ENCODE measurements around the gene NCOA7. TPM values are rescaled to one million over a fixed set of nuclear protein-coding genes. Genes with fewer than 3 reads are reported as not detected.

Gene NCOA7
- polyA plus RNA-seq, 1 of the 3 experiments (the other 2 are of a cell fraction): 16.3 TPM

DNA sequence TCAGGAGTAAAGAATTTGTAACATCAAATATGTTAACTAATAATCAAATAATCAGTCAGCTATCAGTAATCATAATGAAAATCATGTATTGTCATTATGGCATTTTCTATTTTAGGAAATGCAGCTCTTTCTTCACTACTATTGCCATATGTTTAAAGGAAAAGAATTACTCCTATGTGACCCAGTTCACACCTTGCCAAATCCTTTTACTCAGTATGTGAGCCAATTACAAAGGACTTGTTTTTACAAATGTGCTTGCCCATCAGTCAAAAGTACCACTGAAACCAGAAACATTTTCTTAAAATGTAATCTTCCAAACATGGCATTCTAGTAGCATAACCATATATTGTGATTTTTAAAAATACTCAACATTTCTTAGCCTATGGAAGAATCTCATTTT, 63.6 kb downstream of the NCOA7 start:
- H3K79me2 ChIP-seq (ENCODE audit: insufficient read depth): peaks cover 6% of the 10 kb centered on the region
- no peaks in the 10 kb centered on the region; a peak in 2 of 4 replicates for H3K4me1 ChIP-seq (ENCODE audit: control insufficient read depth in 1 of 2, insufficient read depth in 2 of 2, low read depth in 1 of 2, low read length in 1 of 2)
- H3F3A ChIP-seq (replicated peaks; ENCODE audit: insufficient read depth): no peaks in the 10 kb centered on the region
- POLR2A ChIA-PET: interaction anchor here (0.5 kb wide), 1 partner anchor 19 kb away, joined by 3 read pairs; no protein-coding TSS in a partner anchor
- H3K9me3 ChIP-seq: no peaks in the 10 kb centered on the region
- no peak overlapping the region for H2AFZ ChIP-seq (ENCODE audit: low read depth)
- no peaks in the 10 kb centered on the region for H3K27me3 ChIP-seq (ENCODE audit: insufficient read depth)
- peaks cover 0 to 5% of the 10 kb centered on the region in 2 experiments for H3K36me3 ChIP-seq (replicated peaks in 1 of 2; ENCODE audit: control insufficient read depth in 1 of 2, insufficient read depth in 2 of 2, low read length in 1 of 2)
- DNase-seq: no peak
- no peak overlapping the region for H3K27ac ChIP-seq (ENCODE audit: low read depth in 2 of 2, low read length in 1 of 2)
- H3K9me2 ChIP-seq: no peaks in the 10 kb centered on the region
- no peak overlapping the region for H3K4me3 ChIP-seq (ENCODE audit: low read depth in 2 of 2, low read length in 1 of 2)
- no peaks in the 10 kb centered on the region for H4K20me1 ChIP-seq (ENCODE audit: insufficient read depth)
- CTCF ChIA-PET: interaction anchor here (1.5 kb wide), 1 partner anchor 63 kb away, joined by 5 read pairs; the partner anchor contains the start of gene NCOA7
- no peak overlapping the region for H3K4me2 ChIP-seq
- H3K9ac ChIP-seq: no peak overlapping the region
- TF ChIP-seq, protein P1, sequence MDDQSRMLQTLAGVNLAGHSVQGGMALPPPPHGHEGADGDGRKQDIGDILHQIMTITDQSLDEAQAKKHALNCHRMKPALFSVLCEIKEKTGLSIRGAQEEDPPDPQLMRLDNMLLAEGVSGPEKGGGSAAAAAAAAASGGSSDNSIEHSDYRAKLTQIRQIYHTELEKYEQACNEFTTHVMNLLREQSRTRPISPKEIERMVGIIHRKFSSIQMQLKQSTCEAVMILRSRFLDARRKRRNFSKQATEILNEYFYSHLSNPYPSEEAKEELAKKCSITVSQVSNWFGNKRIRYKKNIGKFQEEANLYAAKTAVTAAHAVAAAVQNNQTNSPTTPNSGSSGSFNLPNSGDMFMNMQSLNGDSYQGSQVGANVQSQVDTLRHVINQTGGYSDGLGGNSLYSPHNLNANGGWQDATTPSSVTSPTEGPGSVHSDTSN (IDR thresholded peaks at IDR 0.05): no peak
- TF ChIP-seq, protein P2, sequence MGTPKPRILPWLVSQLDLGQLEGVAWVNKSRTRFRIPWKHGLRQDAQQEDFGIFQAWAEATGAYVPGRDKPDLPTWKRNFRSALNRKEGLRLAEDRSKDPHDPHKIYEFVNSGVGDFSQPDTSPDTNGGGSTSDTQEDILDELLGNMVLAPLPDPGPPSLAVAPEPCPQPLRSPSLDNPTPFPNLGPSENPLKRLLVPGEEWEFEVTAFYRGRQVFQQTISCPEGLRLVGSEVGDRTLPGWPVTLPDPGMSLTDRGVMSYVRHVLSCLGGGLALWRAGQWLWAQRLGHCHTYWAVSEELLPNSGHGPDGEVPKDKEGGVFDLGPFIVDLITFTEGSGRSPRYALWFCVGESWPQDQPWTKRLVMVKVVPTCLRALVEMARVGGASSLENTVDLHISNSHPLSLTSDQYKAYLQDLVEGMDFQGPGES (IDR thresholded peaks at IDR 0.05; ENCODE audit: low read depth, low read length): no peak
- TF ChIP-seq TAF1 (IDR thresholded peaks at IDR 0.05; ENCODE audit: borderline replicate concordance, low read depth, low read length): no peak
- TF ChIP-seq ELF1 (IDR thresholded peaks at IDR 0.05): no peak
- TF ChIP-seq RCOR1 (IDR thresholded peaks at IDR 0.05; ENCODE audit: low read length): no peak
- TF ChIP-seq CHD2 (IDR thresholded peaks at IDR 0.05; ENCODE audit: low read length, partially characterized antibody): no peak
- no peak for TF ChIP-seq FOXJ3 (CRISPR knock-in tag; IDR thresholded peaks at IDR 0.05)
- TF ChIP-seq, protein P3, sequence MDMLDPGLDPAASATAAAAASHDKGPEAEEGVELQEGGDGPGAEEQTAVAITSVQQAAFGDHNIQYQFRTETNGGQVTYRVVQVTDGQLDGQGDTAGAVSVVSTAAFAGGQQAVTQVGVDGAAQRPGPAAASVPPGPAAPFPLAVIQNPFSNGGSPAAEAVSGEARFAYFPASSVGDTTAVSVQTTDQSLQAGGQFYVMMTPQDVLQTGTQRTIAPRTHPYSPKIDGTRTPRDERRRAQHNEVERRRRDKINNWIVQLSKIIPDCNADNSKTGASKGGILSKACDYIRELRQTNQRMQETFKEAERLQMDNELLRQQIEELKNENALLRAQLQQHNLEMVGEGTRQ (IDR thresholded peaks at IDR 0.05; ENCODE audit: borderline replicate concordance, low read depth, low read length): no peak
- no peak for TF ChIP-seq SMC3 (IDR thresholded peaks at IDR 0.05; ENCODE audit: low read depth, low read length)
- no peak for TF ChIP-seq SIN3A (IDR thresholded peaks at IDR 0.05; ENCODE audit: borderline replicate concordance, low read depth, low read length)
- no peak for TF ChIP-seq NFIC (IDR thresholded peaks at IDR 0.05; ENCODE audit: borderline replicate concordance)
- TF ChIP-seq EP300 (IDR thresholded peaks at IDR 0.05; ENCODE audit: borderline replicate concordance in 1 of 2, low read depth in 1 of 2, low read length in 1 of 2): no peak
- TF ChIP-seq, protein P4, sequence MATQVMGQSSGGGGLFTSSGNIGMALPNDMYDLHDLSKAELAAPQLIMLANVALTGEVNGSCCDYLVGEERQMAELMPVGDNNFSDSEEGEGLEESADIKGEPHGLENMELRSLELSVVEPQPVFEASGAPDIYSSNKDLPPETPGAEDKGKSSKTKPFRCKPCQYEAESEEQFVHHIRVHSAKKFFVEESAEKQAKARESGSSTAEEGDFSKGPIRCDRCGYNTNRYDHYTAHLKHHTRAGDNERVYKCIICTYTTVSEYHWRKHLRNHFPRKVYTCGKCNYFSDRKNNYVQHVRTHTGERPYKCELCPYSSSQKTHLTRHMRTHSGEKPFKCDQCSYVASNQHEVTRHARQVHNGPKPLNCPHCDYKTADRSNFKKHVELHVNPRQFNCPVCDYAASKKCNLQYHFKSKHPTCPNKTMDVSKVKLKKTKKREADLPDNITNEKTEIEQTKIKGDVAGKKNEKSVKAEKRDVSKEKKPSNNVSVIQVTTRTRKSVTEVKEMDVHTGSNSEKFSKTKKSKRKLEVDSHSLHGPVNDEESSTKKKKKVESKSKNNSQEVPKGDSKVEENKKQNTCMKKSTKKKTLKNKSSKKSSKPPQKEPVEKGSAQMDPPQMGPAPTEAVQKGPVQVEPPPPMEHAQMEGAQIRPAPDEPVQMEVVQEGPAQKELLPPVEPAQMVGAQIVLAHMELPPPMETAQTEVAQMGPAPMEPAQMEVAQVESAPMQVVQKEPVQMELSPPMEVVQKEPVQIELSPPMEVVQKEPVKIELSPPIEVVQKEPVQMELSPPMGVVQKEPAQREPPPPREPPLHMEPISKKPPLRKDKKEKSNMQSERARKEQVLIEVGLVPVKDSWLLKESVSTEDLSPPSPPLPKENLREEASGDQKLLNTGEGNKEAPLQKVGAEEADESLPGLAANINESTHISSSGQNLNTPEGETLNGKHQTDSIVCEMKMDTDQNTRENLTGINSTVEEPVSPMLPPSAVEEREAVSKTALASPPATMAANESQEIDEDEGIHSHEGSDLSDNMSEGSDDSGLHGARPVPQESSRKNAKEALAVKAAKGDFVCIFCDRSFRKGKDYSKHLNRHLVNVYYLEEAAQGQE (IDR thresholded peaks at IDR 0.05; ENCODE audit: low read depth, low read length): no peak
- no peak for TF ChIP-seq NRF1 (IDR thresholded peaks at IDR 0.05; ENCODE audit: low read depth, low read length)
- TF ChIP-seq TEAD4 (IDR thresholded peaks at IDR 0.05; ENCODE audit: borderline replicate concordance, insufficient read depth): no peak
- TF ChIP-seq MEF2A (IDR thresholded peaks at IDR 0.05; ENCODE audit: borderline replicate concordance, low read depth): no peak
- no peak for TF ChIP-seq RAD21 (IDR thresholded peaks at IDR 0.05; ENCODE audit: low read length)
- TF ChIP-seq FOSL2 (IDR thresholded peaks at IDR 0.05; ENCODE audit: borderline replicate concordance, low read depth): no peak
- TF ChIP-seq GATA2 (CRISPR knock-in tag; IDR thresholded peaks at IDR 0.05): no peak
- TF ChIP-seq TCF12 (IDR thresholded peaks at IDR 0.05): no peak

Measured in SK-N-SH (cell line).